Measurements from ENCODE around the gene VWA3B. TPM values are rescaled to one million over a fixed set of nuclear protein-coding genes. Genes with fewer than 3 reads are reported as not detected.
"Not testable (repeated sequence)": the region's sequence is repeated elsewhere in the genome, so short reads cannot be mapped to it uniquely, and the experiment has no call there.

Gene VWA3B
- total RNA-seq, 1 experiment from 2014 or later: not detected

DNA sequence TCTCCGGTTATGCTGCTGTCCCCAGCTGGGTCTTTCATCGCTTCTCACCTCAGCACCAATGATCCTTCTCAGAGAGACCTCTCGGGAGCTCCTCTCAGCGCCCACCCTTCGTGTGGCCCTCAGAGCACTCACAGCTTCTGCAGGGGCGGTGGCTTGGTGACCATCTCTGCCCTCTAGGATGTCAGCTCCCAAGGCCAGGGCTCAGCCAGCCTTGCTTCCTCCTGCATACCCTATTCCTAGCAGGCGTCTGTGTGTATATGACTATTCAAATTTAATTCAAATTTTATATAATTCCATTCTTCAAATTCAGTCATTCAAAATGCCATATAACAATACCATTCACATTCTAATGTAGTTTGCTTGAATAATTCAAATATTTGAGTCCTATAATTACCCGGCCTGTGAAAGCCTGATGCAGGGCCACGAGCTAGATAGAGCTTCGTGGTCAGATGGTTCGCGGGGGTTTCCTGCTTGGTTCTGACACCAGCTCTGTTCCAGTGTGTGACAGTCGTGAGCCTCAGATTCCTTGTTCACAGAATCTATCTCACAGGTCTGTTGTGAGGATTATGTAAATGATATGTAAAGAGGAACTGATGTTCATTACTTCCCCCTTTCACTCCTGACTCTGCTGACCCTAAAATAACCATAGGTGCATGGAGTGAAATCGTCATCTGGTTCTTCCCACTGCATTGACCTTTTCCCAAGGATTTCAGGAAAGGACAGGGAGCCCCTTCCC, 165.2 kb downstream of the VWA3B start:
- DNase-seq (ENCODE audit: low spot score): no peak

DNA sequence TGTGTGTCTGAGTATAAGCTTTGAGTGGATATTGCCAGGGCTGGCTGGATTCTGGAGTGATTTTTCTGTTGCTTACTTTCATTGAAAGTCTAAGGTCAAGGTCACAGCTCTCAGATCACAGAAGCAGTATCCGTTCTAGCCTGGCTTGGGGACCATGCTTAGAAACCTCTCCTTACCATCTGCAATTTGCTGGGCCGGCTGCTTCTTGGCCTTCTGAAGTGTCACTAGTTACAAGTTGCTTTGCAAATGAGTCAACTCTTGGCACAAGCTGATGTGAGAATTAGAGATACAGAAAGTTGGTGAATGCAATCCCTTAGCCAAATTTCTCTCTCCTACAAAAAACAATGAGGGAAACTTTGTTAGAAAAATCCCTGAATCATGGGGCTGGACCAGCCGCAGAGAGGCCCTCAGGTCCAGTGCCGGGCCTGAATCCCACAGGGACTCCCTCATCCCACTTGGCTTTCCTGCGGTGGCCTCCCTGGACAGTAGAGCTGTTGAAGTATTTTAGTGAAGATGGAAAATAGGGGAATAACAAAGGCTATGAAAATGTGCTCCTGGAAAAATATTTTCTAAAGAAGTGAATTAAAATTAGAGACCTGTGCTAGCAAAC, 166.6 kb downstream of the VWA3B start:
- no peak for DNase-seq (ENCODE audit: low spot score)

DNA sequence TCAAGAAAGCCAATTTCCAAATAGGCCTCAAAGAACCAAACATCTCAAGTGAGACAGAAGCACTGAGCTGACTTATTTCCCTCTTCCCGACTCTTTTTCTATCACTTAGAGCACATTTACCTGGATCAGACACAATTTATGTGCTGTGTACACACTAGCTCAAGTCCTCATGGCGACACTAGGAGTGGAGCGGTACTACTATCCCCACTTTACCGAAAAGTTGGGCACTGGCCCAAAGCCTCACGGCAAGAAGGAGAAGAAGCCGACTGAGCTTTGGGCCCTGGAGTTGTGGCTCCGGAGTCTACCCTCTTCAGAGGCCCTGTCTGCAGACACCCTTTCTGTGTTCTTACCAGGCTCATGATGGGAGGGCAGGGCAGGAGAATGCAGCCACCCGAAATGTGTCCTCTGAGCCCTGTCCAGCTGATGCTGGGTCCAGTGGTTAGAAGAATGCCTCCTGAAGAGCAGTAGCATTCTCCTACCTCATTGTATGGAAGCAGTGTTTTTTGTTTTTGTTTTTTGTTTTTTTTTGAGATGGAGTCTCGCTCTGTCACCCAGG, 167.6 kb downstream of the VWA3B start:
- DNase-seq (ENCODE audit: low spot score): no peak

GRCh38 chr2:98258906-98259305, 171.9 kb downstream of the VWA3B start:
- no peak for DNase-seq (ENCODE audit: low spot score)

DNA sequence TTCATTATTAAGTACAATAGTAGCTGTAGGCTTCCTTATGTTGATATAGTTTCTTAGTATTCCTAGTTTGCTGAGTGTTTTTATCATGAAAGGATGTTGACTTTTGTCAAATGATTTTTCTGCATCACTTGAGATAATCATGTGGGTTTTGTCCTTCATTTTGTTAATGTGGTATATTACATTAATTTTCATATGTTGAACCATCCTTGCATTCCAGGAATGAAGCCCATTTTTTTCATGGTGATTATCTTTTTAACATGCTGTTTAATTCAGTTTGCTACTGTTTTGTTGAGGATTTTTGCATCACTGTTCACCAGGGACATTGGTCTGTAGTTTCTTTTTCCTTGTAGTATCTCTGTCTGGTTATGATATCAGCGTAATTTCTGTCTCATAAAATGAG, 176.4 kb downstream of the VWA3B start:
- DNase-seq (ENCODE audit: low spot score): no peak

GRCh38 chr2:98268225-98268624, 181.3 kb downstream of the VWA3B start:
- not testable (repeated sequence) for DNase-seq (ENCODE audit: low spot score)

DNA sequence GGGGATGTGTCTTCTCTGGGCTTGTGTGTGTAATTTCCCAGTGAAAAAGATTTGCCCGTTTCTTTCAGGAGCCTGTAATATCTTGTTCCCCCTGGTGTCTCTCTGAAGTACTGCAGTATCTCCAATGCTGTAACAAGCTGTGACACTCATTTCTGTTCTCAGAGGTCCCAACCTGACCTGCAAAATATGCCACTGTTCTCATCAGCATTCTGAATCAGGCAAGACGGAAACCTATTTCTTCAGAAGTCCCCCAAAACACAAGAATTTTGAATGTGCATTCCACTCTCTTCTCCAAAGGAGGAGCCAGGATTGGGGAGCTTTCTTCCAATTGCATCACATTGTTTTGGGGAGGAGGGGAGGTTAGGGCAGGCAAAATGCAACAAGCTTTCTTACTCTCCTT, 182.3 kb downstream of the VWA3B start:
- DNase-seq (ENCODE audit: low spot score): peak; percentile 42

GRCh38 chr2:98269830-98270229, 182.9 kb downstream of the VWA3B start:
- DNase-seq (ENCODE audit: low spot score): no peak

DNA sequence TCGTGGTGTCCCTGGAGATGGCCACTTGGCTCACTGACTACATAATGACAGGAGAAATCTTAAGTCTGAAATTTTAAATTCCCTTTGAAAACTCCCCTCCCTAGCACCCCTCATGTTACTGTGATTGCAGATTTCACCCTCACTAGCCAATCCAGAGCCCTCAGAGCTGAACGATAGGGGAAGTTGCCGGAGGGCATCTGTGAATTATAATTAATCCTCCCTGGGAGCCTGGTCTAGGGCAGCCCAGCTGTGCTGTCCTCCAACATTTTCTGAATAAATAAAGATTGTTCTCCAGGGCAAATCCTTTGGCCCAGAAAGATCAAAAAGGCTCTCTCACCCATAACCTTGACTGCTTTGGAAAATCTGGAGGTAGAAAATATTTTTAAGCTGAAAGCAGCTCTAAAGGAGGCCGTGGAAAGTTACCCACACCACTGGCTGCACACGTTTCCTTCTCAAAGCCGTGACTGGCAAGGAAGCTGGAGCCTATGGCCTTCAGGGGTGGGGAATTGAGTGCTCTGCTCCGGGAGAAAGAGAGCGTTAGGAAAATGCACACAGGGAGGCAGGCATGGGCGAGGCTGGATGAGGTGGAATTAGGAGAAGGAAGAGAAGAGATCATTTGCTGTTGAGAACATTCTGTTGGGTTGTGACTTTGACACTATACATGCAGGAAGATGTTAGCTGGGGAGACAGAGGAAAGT, 190.3 kb downstream of the VWA3B start:
- DNase-seq (ENCODE audit: low spot score): no peak

GRCh38 chr2:98278074-98278473, 191.1 kb downstream of the VWA3B start:
- DNase-seq (ENCODE audit: low spot score): no peak

GRCh38 chr2:98280376-98281102, 193.6 kb downstream of the VWA3B start:
- DNase-seq (ENCODE audit: low spot score): no peak

DNA sequence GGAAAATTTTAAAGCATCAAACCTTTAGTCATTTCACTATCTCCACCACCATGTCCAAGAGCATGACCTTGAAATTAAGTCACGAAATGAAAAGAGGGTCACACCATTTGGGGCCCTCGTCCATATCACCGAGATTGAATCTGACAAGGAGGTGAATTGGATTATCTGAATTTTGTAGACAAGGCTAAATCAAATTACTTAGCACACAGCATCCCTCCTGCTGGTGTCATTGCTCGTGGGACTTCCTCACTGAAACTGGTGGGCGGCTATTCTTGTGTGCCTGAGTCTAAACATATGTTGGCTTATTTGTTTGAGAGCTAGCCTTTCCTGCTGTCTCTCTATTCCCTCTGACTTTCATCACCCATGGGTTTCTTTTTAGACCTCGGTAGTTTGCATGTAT, 194.6 kb downstream of the VWA3B start:
- no peak for DNase-seq (ENCODE audit: low spot score)

DNA sequence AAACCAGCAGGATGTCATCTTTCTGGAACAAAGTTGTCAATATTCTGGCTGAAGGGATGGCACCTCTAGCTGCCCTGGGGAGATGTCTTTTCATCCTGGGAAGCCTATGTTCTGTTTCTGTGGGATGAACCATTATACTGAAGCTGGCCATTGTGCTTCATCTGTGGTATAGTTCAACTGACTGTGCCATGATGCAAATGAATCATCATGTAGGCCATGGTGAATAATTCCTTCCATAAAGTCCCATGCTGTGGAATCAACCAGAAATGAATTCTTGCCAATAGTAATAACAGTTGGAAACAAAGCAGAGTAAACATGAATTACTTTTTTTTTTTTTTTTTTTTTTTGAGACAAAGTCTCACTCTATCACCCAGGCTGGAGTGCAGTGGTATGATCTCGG, 195.1 kb downstream of the VWA3B start:
- DNase-seq (ENCODE audit: low spot score): no peak

DNA sequence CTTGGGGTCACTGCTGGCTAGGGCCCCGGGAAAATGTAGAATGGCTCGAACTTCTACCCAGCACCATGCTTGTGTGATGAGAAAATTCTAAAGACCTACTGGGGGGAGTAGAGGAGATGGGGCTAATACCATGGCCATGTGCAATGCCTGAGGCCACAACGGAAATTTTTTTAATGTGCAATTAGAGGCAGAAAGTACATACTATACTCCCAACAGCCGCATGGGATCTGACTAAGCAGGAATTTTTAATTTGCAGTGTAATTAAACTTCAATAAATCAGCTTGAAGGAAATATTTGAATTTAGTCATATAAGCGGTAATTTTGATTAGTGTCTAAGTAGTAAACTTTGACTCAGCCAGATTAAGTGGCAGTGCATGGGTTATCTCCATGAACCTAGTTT, 206.1 kb downstream of the VWA3B start:
- no peak for DNase-seq (ENCODE audit: low spot score)

DNA sequence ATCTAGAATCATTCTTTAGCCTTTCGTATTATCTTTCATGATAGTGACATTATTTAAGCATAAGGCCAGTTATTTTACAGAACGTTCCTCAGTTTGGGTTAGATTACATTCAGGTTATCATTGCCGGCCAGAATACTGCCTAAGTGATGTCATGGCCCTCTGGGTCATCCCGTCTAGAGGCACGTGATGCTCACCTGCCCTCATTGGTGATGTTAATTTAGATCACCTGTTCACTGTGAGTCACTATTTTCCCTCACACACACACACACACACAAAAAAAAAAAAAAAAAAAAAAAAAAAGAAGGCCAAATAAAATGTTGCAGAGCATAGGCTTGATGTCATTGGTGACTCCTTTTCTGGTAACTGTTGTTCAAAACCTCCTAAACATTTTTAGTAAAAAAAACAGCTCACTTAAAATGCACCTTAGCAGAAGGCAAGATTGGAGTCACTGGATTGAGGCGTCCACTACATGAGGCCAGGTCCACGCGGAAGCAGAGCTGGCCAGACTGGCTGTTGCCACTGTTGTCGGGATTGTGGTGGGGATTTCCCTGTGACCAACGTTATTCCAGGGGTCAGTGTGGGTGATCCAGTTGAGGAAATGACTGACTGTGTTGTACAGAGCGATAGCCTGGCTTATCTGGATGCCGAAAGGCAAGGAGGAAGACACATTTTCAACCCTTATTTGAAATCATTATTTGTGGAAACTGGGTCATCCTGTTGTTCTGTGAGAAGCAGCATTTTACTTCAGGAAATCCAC, 207.1 kb downstream of the VWA3B start:
- DNase-seq (ENCODE audit: low spot score): no peak

DNA sequence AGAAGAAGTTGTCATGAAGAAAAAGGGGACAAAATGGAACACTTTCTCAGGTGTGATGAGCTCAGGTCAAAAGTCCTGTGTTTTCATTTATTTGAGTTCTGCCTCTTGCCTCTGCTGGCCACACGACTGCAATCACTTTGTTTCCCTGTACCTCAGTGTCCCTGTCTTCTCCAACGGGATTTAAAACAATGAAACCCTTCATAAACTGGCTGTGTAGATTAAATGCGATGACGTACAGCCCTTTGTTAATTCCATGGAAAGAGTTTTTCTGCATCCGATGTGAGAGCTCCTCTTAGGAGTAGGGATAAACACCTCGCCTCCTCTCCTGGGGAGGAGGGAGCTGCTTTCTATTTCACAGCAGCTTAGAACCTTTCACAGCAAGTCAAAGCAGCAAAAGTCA, 207.7 kb downstream of the VWA3B start:
- no peak for DNase-seq (ENCODE audit: low spot score)

GRCh38 chr2:98295275-98295674, 208.3 kb downstream of the VWA3B start:
- DNase-seq (ENCODE audit: low spot score): no peak

DNA sequence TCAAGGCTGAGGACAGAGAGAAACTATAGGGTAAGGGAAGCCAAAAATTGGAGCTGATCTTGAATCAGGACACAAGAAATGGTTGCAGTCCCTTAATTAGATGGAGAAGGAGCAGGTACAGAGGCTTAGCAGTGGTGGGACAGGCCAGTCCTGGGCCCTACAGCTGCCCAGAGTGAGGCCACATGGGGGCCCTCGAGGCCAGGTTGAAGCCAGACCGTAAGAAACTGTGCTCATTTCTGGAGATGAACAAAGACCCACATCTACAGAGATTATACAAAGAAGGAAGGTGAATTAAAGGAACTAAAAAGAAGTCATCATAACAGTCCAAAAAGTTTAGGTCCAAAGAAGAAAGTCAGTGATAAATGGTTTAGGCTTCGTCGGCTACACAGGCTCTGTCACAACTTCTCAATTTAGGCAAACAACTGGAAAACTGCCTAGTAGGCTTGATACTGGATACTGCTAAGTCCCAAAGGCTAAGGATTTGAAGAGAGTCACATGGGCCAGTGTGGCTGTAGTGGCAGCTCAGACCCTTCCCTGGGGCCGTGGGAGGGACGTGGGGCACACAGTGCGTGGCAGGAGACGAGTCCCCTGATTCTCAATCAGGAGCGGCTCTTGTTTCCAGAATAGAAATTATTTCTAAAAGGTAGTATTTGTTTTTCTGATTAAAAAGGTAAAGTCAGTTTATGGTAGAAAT, 208.9 kb downstream of the VWA3B start:
- DNase-seq (ENCODE audit: low spot score): no peak

- DNase-seq (ENCODE audit: low spot score): no peak
Observed at GRCh38 chr2:98296440-98296839, 209.5 kb downstream of the VWA3B start.

DNA sequence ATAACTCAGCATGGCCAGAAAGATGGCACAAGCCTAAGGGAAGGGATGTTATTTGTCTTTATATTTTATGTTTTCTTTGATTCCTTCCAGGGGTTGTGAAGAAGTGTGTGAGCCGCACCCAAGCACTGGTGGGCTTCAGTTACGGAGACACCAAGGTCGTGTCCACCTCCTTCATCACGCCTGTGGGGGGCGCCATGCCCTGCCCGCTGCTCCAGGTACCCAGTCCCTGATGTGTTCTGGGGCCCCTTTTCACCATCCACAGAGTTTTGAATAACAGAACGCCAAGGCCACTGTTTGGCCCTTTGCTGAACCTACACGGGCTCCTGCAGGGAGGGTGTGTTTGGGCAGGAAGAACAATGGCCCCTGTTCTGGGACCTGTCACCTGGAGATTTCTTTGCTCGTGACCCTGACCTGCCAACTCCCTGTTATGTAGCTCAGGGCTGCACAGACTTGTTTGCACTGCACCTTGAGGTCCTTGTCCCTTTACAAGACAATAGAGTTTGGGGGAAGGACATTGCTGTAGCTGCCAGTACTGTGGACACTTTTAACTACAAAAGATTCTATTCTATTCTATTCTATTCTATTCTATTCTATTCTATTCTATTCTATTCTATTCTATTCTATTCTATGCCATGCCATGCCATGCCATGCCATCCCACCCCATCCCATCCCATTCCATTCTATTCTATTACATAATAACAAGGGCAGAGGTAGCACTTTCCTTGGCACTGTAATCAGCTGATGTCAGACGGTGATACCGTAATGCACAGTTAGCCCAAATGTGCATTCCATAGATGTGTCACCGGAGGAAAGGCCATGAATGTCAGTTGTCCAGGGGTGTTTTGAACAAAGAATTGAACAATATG, 211.1 kb downstream of the VWA3B start:
- no peak for DNase-seq (ENCODE audit: low spot score)
